ENCODE measurements around the gene ICA1. TPM values are rescaled to one million over a fixed set of nuclear protein-coding genes. Genes with fewer than 3 reads are reported as not detected.

The ICA1 gene
- total RNA-seq, 1 experiment from 2014 or later, result 15.6 TPM

GRCh38 chr7:8161364-8161828 lies 100.6 kb downstream of the ICA1 start:
- no peak for DNase-seq (ENCODE audit: low spot score)

- no peak for DNase-seq (ENCODE audit: low spot score)
These were observed 101.1 kb downstream of the ICA1 start for GRCh38 chr7:8160779-8161345.

GRCh38 chr7:8160250-8160649 lies 101.7 kb downstream of the ICA1 start:
- no peak for DNase-seq (ENCODE audit: low spot score)

- no peak for DNase-seq (ENCODE audit: low spot score)
These were observed 102.4 kb downstream of the ICA1 start for GRCh38 chr7:8159595-8159994.

GRCh38 chr7:8157296-8157695 lies 104.7 kb downstream of the ICA1 start:
- DNase-seq (ENCODE audit: low spot score), result no peak

GRCh38 chr7:8155836-8156235 lies 106.1 kb downstream of the ICA1 start:
- no peak for DNase-seq (ENCODE audit: low spot score)

- no peak for DNase-seq (ENCODE audit: low spot score)
These were observed 107.7 kb downstream of the ICA1 start for GRCh38 chr7:8154272-8154671.

GRCh38 chr7:8152489-8153192 lies 109.3 kb downstream of the ICA1 start:
- no peak for DNase-seq (ENCODE audit: low spot score)

- no peak for DNase-seq (ENCODE audit: low spot score)
These were observed 110.7 kb downstream of the ICA1 start for GRCh38 chr7:8151161-8151725.

GRCh38 chr7:8149222-8149621 lies 112.7 kb downstream of the ICA1 start:
- DNase-seq (ENCODE audit: low spot score), result no peak

- DNase-seq (ENCODE audit: low spot score), result no peak
These were observed 114.1 kb downstream of the ICA1 start for GRCh38 chr7:8147760-8148463.

GRCh38 chr7:8146788-8147413 lies 115.1 kb downstream of the ICA1 start:
- DNase-seq (ENCODE audit: low spot score), result no peak

GRCh38 chr7:8146106-8146787 lies 115.7 kb downstream of the ICA1 start:
- no peak for DNase-seq (ENCODE audit: low spot score)

- DNase-seq (ENCODE audit: low spot score), result no peak
These were observed 117.1 kb downstream of the ICA1 start for GRCh38 chr7:8144856-8145255.

GRCh38 chr7:8143151-8143874 lies 118.7 kb downstream of the ICA1 start:
- DNase-seq (ENCODE audit: low spot score), result no peak

- no peak for DNase-seq (ENCODE audit: low spot score)
These were observed 119.5 kb downstream of the ICA1 start for GRCh38 chr7:8142477-8142876.

GRCh38 chr7:8141070-8141469 lies 120.9 kb downstream of the ICA1 start:
- DNase-seq (ENCODE audit: low spot score), result no peak

GRCh38 chr7:8136051-8136730 lies 125.8 kb downstream of the ICA1 start:
- no peak for DNase-seq (ENCODE audit: low spot score)

- no peak for DNase-seq (ENCODE audit: low spot score)
These were observed 126.5 kb downstream of the ICA1 start for GRCh38 chr7:8135417-8135816.

GRCh38 chr7:8134089-8134733 lies 127.8 kb downstream of the ICA1 start:
- DNase-seq (ENCODE audit: low spot score), result no peak

All from HT-29 (cell line).